HepG2 (cell line): ENCODE results near the gene CDX1. TPM values are rescaled to one million over a fixed set of nuclear protein-coding genes. Genes with fewer than 3 reads are reported as not detected.

Experiments
- ATAC-seq: fragments of 200-7000 bp; cut with Tn5 transposase; 3 replicates; pipeline ENCODE4 v1.9.1; 2020; ENCODE audit warnings: mild to moderate bottlenecking, moderate library complexity
- BruUV-seq: library from RNA; stranded (reverse); fragments of 400-500 nt; replicated peaks from 2 replicates; lab custom pipeline; 2021; lab: Mats Ljungman, UMichigan
- CTCF ChIA-PET: fragments of 300-600 bp; formaldehyde crosslinking; extraction: SDS; loops from one replicate; lab custom pipeline; 2021; ENCODE audit warnings: low total read pairs, inconsistent platforms, low intra/inter-chr PET ratio; lab: Yijun Ruan, JAX
- POLR2A ChIA-PET: fragments of 350-600 bp; sonication (Branson Sonifier 250); formaldehyde crosslinking; loops from one replicate; lab custom pipeline; 2020; ENCODE audit warnings: antibody characterized with exemption, inconsistent platforms; lab: Yijun Ruan, JAX
- DNase-seq: peaks from one replicate; pipeline ENCODE4 v3.0.0-alpha.2; 2015; ENCODE audit warnings: low spot score
- FAIRE-seq: peaks from 3 replicates; lab custom pipeline; 2011; peaks lifted over from hg19 to GRCh38; lab: Jason Lieb, UNC
- H2AFZ ChIP-seq: one replicate; pipeline ENCODE4 v1.6.1; 2011; ENCODE audit warnings: low read length, inconsistent platforms
- H3K27ac ChIP-seq: fragments of 300-600 bp; 3 replicates; pipeline ENCODE4 v1.8.0; 2011; ENCODE audit warnings: mixed run types, mild to moderate bottlenecking, mixed read lengths, low read length, inconsistent platforms; ENCODE audit not compliant: insufficient read depth; ENCODE audit errors: extremely low read length
- H3K27me3 ChIP-seq, 2 experiments: fragments of 200-600 bp in 1 of 2; 2 replicates in 1 of 2; 3 replicates in 1 of 2; pipeline versions ENCODE4 v1.6.0 to v1.8.0; 2011; ENCODE audit warnings: low read length in 2 of 2, mild to moderate bottlenecking in 2 of 2, moderate library complexity in 2 of 2, inconsistent platforms in 1 of 2; ENCODE audit not compliant: insufficient read depth in 2 of 2, control insufficient read depth in 1 of 2
- H3K36me3 ChIP-seq, 2 experiments: fragments of 200-600 bp in 1 of 2; replicated peaks in 1 of 2; 2 replicates in 1 of 2; 3 replicates in 1 of 2; pipeline versions ENCODE4 v1.5.1 to v1.8.0; 2011; ENCODE audit warnings: low read length in 2 of 2, inconsistent platforms in 1 of 2; ENCODE audit not compliant: insufficient read depth in 2 of 2, control insufficient read depth in 1 of 2
- H3K4me1 ChIP-seq: 2 replicates; pipeline ENCODE4 v1.5.1; 2012; ENCODE audit warnings: low read length, inconsistent platforms; ENCODE audit not compliant: insufficient read depth
- H3K4me2 ChIP-seq: 2 replicates; pipeline ENCODE4 v1.6.0; 2011; ENCODE audit warnings: low read depth, low read length, inconsistent platforms
- H3K4me3 ChIP-seq, 3 experiments: fragments of 200-600 bp in 1 of 3; sonication (generic), shearing (Covaris generic) in 1 of 3; replicated peaks in 1 of 3; 2 replicates each; pipeline ENCODE4 v1.5.1; 2011 to 2016; ENCODE audit warnings: low read length in 3 of 3, inconsistent platforms in 2 of 3, low read depth in 2 of 3, mild to moderate bottlenecking in 2 of 3, control low read depth in 1 of 3, mixed read lengths in 1 of 3; ENCODE audit not compliant: insufficient read depth in 1 of 3
- H3K79me2 ChIP-seq: one replicate; pipeline ENCODE4 v1.6.1; 2011; ENCODE audit warnings: low read length, inconsistent platforms; ENCODE audit not compliant: insufficient read depth
- H3K9ac ChIP-seq: 2 replicates; pipeline ENCODE4 v1.6.0; 2011; ENCODE audit warnings: mild to moderate bottlenecking, low read depth, low read length, inconsistent platforms; ENCODE audit not compliant: insufficient read depth
- H3K9me3 ChIP-seq: 2 replicates; pipeline ENCODE4 v1.5.1; 2012; ENCODE audit warnings: mild to moderate bottlenecking, low read length
- H4K20me1 ChIP-seq: 2 replicates; pipeline ENCODE4 v1.6.0; 2011; ENCODE audit warnings: inconsistent platforms, mild to moderate bottlenecking, low read length, moderate library complexity; ENCODE audit not compliant: insufficient read depth
- CBFB ChIP-seq: sonication (generic); formaldehyde crosslinking; IDR thresholded peaks from 2 replicates; pipeline ENCODE4 v1.4.0; 2020; ENCODE audit warnings: missing genetic modification reagents
- CEBPB ChIP-seq: IDR thresholded peaks from 2 replicates; pipeline ENCODE4 v1.6.1; 2011; ENCODE audit warnings: low read depth, low read length, improper control_type of control experiment, borderline replicate concordance
- PHF8 ChIP-seq: sonication (generic); formaldehyde crosslinking; IDR thresholded peaks from 2 replicates; pipeline ENCODE4 v1.5.0; 2020; ENCODE audit warnings: missing genetic modification reagents
- SALL1 ChIP-seq: sonication (generic); formaldehyde crosslinking; IDR thresholded peaks from 2 replicates; pipeline ENCODE4 v1.8.0; 2022; ENCODE audit warnings: mild to moderate bottlenecking, missing genetic modification reagents
- ZNF616 ChIP-seq: sonication (generic); formaldehyde crosslinking; IDR thresholded peaks from 2 replicates; pipeline ENCODE4 v1.5.0; 2020; ENCODE audit warnings: low read depth, mild to moderate bottlenecking, missing genetic modification reagents
- ZNF766 ChIP-seq: sonication (generic); formaldehyde crosslinking; IDR thresholded peaks from 2 replicates; pipeline ENCODE4 v1.5.0; 2020; ENCODE audit warnings: missing genetic modification reagents, borderline replicate concordance
- WGBS: methylation state at CpG from one replicate; pipeline ENCODE4 v1.1.6; 2017; ENCODE audit warnings: low lambda C conversion rate; 5-methylcytosine and 5-hydroxymethylcytosine counted together
- in situ Hi-C: cut with HindIII; loops from 2 replicates; pipeline ENCODE4 v1.10.0; 2017; ENCODE audit warnings: low pct_unique_long_range_greater_than_20kb; ENCODE audit not compliant: extremely low pct_ligation_motif_present
- intact Hi-C: fragments of 100-400 bp; cut with micrococcal nuclease; formaldehyde crosslinking; loops from one replicate; pipeline ENCODE4 v1.10.0; 2022; ENCODE audit not compliant: unreplicated experiment
- polyA plus RNA-seq, 8 experiments: library from polyadenylated mRNA; depleted of rRNA in 3 of 8; stranded (reverse) in 7 of 8; unstranded in 1 of 8; fragments of >200 nt; fragmentation: Illumina TruSeq in 4 of 8; extraction: Trizol in 4 of 8; gene quantifications; 2 replicates each; pipeline versions ENCODE4 v1.2.1 to v1.2.3, GENCODE V29; 2011 to 2016; ENCODE audit warnings: low read depth in 4 of 8, missing spikeins in 1 of 8, mixed read lengths in 1 of 8; ENCODE audit not compliant: insufficient read depth in 1 of 8
- total RNA-seq, 5 experiments: library from RNA; depleted of rRNA; stranded (reverse); fragments of >200 nt; fragmentation: Illumina TruSeq; extraction: Trizol; gene quantifications; 2 replicates each; pipeline ENCODE4 v1.2.3, GENCODE V29; 2016; ENCODE audit warnings: low read depth in 1 of 5
- TF ChIP-seq, protein P1 (sequence below): sonication (generic); formaldehyde crosslinking; IDR thresholded peaks from 2 replicates; pipeline ENCODE4 v1.4.0; 2020; ENCODE audit warnings: mild to moderate bottlenecking, missing genetic modification reagents
- TF ChIP-seq, protein P2 (sequence below), 2 experiments: sonication (generic) in 1 of 2; formaldehyde crosslinking in 1 of 2; IDR thresholded peaks; 2 replicates each; pipeline versions ENCODE4 v1.6.1 to v1.9.0; 2014 to 2022; ENCODE audit warnings: antibody characterized with exemption in 1 of 2, borderline replicate concordance in 1 of 2, inconsistent platforms in 1 of 2, low read depth in 1 of 2, missing genetic modification reagents in 1 of 2

The CDX1 gene
- total and polyA plus RNA-seq, 2 of the 13 experiments (the other 11 are each of a cell fraction or from before 2014, with no cell fraction given), result not detected

DNA sequence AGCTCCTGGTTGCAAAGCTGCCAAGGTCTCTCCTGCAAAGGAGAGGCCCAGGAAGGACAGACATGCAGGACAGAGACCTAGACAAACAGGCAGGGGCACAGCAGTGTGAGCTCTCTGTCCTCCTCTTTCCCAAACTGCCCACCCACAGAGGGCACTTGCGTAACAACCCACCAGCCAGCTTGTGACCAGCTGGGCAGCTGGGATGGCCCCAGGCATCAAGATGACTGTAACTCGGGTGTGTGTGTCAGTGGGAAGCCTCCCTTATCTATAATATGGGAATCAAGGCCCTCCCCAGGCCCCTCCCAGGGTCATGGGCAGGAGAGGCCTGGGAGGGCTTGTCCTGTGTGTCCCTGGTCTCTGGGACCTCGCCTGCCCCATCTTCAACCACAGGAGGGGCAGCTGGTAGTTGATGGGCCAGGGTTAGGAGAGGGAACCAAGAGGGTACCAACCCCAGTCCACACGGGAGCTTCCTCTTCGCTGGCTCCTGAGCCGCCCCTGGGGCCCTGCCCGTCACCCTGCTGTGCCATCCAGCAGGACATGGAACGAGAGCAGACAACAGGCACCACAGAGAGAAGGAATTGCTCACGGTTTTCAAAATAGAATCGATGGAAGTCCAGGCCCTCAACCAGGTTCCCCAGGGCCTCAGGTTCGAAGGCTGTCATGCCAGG is 61.2 kb downstream of the CDX1 start:
- intact Hi-C loops, result no loop called here
- POLR2A ChIA-PET, result no interaction called here
- no TSS peak for BruUV-seq
- Histone ChIP-seq H4K20me1 (no peaks in the 10 kb centered on the region), H3K4me3 (no peak overlapping the region), H3K36me3 (no peaks in the 10 kb centered on the region), H3K79me2 (no peaks in the 10 kb centered on the region)
- no peak for FAIRE-seq
- CTCF ChIA-PET, result no interaction called here
- TF ChIP-seq, protein P1, sequence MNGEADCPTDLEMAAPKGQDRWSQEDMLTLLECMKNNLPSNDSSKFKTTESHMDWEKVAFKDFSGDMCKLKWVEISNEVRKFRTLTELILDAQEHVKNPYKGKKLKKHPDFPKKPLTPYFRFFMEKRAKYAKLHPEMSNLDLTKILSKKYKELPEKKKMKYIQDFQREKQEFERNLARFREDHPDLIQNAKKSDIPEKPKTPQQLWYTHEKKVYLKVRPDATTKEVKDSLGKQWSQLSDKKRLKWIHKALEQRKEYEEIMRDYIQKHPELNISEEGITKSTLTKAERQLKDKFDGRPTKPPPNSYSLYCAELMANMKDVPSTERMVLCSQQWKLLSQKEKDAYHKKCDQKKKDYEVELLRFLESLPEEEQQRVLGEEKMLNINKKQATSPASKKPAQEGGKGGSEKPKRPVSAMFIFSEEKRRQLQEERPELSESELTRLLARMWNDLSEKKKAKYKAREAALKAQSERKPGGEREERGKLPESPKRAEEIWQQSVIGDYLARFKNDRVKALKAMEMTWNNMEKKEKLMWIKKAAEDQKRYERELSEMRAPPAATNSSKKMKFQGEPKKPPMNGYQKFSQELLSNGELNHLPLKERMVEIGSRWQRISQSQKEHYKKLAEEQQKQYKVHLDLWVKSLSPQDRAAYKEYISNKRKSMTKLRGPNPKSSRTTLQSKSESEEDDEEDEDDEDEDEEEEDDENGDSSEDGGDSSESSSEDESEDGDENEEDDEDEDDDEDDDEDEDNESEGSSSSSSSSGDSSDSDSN, result no peak
- TF ChIP-seq CEBPB, result peak; percentile 36; the same call in 1 of the 2 replicates
- TF ChIP-seq SALL1 (CRISPR knock-in tag), result no peak
- TF ChIP-seq ZNF616 (CRISPR knock-in tag), result no peak
- TF ChIP-seq ZNF766, result no peak
- TF ChIP-seq CBFB, result no peak
- TF ChIP-seq, protein P2, sequence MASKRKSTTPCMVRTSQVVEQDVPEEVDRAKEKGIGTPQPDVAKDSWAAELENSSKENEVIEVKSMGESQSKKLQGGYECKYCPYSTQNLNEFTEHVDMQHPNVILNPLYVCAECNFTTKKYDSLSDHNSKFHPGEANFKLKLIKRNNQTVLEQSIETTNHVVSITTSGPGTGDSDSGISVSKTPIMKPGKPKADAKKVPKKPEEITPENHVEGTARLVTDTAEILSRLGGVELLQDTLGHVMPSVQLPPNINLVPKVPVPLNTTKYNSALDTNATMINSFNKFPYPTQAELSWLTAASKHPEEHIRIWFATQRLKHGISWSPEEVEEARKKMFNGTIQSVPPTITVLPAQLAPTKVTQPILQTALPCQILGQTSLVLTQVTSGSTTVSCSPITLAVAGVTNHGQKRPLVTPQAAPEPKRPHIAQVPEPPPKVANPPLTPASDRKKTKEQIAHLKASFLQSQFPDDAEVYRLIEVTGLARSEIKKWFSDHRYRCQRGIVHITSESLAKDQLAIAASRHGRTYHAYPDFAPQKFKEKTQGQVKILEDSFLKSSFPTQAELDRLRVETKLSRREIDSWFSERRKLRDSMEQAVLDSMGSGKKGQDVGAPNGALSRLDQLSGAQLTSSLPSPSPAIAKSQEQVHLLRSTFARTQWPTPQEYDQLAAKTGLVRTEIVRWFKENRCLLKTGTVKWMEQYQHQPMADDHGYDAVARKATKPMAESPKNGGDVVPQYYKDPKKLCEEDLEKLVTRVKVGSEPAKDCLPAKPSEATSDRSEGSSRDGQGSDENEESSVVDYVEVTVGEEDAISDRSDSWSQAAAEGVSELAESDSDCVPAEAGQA (IDR thresholded peaks at IDR 0.05; ENCODE audit: low read depth), result no peak
- TF ChIP-seq, protein P2 (CRISPR knock-in tag; IDR thresholded peaks at IDR 0.05; ENCODE audit: borderline replicate concordance), result no peak
- no peak for TF ChIP-seq PHF8
- TF ChIP-seq, all 625 proteins: peak for 1
- in situ Hi-C loops, result no loop called here
- peaks cover 1 to 16% of the 10 kb centered on the region in 2 experiments; a peak in 3 of 5 replicates for H3K27me3 ChIP-seq
- WGBS, result 17% methylated on average over 9 of the region's 11 CpGs
- no peak overlapping the region for H3K4me2 ChIP-seq
- no peaks in the 10 kb centered on the region for H3K4me1 ChIP-seq
- no peak overlapping the region for H3K9ac ChIP-seq
- H3K9me3 ChIP-seq, result no peaks in the 10 kb centered on the region
- no peak overlapping the region for H2AFZ ChIP-seq
- ATAC-seq, result no peak
- no peak overlapping the region for H3K27ac ChIP-seq
- DNase-seq, result no peak
